ENCODE measurements around the gene ARMH1.
"Not testable (repeated sequence)": the region's sequence is repeated elsewhere in the genome, so short reads cannot be mapped to it uniquely, and the experiment has no call there.

The ARMH1 gene

GRCh38 chr1:44696789-44697345 is 22.4 kb downstream of the ARMH1 start:
- DNase-seq: no peak

DNA sequence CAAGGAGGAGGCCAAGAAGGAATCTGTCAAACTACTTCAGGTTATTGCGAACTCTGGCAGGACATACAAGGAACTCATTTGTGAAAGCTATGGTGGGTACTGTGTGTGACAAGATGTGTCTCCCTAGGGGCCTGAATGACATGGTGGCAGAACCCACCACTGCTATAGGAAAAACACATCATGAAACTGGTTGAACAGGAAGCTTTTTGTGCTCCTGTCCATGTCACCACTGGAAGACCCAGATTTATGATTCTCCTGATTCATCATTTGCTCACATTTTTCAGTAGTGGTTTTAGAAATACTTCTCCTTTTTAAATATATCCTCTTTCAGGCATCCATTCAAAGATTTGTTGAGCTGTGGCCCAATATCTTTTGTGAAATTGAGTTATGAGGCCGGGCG is 23.6 kb downstream of the ARMH1 start:
- no peak for DNase-seq

- not testable (repeated sequence) for DNase-seq
These were observed 24.9 kb downstream of the ARMH1 start for GRCh38 chr1:44699375-44699774.

DNA sequence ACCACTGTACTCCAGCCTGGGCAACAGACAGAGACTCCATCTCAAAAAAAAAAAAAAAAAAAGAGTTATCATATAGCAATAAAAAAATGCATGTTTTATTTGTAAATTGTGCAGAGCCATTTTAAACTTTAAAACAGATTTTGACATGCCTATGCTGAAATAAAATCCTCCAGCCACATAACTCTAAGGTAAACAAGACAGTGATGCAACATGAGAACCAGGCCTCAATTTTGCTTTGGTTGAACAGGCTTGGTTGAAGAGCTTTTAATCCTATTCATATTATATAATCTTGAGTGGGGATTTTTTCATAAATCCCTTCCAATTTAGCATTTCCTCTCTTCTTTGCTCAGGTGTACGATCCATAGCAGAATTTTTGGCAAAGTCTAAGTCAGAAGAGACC is 26.1 kb downstream of the ARMH1 start:
- DNase-seq: peak; percentile 53

GRCh38 chr1:44701141-44701573 is 26.6 kb downstream of the ARMH1 start:
- DNase-seq: peak; percentile 59

DNA sequence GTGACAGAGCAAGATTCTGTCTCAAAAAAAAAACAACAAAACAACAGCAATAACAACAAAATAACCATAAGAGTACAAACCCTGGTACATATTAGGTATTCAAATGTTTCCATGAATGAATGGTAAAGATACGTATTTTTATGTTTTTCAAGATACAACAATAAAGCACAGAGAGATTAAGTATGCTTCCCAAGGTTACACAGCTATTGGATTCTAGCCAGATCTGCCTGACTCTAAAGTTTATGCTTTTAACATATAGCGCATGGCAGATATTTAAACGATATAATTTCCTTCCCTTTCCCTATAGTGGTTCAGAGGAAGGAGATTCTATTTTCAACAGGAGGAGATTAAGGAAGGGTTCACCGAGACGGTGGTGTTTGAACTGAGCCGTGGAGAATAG is 31.0 kb downstream of the ARMH1 start:
- no peak for DNase-seq

DNA sequence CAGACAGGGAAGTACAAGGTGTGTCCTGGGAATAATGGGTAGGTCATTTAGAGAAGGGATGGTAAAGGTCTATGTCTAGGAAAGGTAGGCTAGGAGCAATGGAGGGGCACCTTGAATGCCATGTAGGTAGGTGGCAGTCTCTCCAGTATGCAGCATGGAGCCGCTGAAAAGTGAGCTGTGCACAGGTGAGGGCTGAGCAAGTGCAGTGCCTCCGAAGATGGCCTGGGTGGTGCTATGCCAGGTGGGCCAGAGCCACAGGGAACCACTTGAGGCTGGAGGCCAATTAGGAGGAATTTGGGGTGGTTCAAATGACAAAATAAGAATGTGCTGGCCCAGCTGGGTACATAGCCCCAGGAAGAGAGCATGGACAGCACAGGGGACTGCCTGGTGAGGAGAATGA is 31.4 kb downstream of the ARMH1 start:
- no peak for DNase-seq

DNA sequence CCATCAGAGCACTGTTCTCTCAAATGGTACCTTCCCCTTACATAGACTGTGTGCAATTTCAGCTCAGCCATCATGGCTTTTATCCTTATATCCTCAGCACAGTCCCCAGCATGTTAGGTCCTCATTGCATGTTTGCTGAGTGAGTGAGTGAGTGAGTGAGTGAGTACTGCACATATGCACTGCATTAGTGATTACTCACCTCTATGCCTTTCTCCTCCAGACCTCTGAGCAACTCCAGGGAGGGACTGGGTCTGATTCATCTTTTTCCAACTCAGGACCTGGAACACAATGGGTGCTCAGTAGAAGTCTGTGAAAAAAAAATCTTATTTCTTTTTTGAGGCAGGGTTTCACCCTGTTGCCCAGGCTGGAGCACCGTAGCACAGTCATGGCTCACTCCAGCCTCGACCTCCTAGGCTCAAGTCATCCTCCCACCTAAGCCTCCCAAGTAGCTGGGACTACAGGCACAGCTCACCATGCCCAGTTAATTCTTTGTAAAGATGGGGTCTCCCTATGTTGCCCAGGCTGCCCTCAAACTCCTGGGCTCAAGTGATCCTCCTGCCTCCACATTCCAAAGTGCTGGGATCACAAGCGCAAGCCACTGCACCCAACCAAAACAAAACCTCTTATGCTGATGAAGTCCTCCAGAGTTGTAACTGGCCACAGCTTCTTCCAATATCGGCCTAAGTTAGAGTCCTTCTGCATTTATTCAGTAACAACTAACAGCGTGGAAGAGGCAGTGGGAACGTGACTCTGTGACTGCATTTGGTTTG is 32.8 kb downstream of the ARMH1 start:
- DNase-seq: no peak

GRCh38 chr1:44707959-44708831 is 33.7 kb downstream of the ARMH1 start:
- no peak for DNase-seq

GRCh38 chr1:44713321-44713781 is 38.8 kb downstream of the ARMH1 start:
- peak; percentile 45 for DNase-seq

GRCh38 chr1:44714532-44714931 is 40.0 kb downstream of the ARMH1 start:
- no peak for DNase-seq

DNA sequence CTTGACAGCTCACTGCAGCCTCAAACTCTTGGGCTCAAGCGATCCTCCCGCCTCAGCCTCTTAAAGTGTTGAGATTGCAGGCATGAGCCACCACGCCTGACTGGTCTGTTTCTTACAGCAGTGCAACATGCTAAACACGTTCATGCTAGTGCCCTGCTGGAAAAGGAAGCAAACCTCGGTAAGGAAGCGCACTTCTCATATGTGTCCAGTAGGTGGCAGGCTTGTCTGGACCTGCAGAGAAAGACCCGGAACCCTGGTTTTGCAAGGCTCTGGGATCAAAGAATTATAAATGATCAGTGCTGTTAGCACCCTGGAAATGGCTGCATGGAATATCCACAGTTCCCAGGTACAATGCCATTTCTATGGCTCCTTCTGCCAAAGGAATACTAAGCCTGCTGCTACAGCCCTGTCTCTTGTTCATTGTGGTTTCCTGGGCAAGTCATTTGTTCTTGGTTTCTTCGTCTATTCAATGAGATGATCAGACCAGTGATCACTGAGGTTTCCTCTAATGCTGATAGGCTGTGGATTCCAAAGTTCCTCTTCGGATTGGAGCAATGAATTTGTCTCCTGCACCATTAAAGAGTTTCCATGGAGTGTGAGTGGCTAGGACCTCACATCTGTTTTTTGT is 40.5 kb downstream of the ARMH1 start:
- peak; percentile 43 for DNase-seq

- DNase-seq: no peak
These were observed 42.6 kb downstream of the ARMH1 start for GRCh38 chr1:44717156-44717555.

DNA sequence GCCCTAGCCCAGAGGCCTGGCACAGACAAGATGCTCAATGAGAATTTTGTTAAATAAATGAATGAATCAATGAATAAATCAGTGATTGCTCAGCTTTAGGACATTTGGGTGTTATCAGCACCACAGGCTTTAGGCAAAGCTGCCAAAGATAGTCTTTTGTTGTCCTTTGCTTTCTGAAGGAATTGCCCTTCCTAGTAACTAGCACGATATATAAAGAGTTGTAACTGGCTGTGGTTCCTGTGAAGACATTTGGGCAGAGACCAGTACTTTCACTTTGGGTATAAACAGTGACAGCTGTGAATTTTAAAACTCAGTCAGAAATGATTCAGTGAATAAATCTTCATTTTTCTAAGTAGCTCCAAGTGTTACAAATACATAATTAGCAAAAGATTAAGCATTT is 43.1 kb downstream of the ARMH1 start:
- no peak for DNase-seq

- DNase-seq: no peak
These were observed 43.6 kb downstream of the ARMH1 start for GRCh38 chr1:44718091-44718490.

GRCh38 chr1:44719318-44719717 is 44.8 kb downstream of the ARMH1 start:
- DNase-seq: no peak

GRCh38 chr1:44720281-44720680 is 45.8 kb downstream of the ARMH1 start:
- no peak for DNase-seq

DNA sequence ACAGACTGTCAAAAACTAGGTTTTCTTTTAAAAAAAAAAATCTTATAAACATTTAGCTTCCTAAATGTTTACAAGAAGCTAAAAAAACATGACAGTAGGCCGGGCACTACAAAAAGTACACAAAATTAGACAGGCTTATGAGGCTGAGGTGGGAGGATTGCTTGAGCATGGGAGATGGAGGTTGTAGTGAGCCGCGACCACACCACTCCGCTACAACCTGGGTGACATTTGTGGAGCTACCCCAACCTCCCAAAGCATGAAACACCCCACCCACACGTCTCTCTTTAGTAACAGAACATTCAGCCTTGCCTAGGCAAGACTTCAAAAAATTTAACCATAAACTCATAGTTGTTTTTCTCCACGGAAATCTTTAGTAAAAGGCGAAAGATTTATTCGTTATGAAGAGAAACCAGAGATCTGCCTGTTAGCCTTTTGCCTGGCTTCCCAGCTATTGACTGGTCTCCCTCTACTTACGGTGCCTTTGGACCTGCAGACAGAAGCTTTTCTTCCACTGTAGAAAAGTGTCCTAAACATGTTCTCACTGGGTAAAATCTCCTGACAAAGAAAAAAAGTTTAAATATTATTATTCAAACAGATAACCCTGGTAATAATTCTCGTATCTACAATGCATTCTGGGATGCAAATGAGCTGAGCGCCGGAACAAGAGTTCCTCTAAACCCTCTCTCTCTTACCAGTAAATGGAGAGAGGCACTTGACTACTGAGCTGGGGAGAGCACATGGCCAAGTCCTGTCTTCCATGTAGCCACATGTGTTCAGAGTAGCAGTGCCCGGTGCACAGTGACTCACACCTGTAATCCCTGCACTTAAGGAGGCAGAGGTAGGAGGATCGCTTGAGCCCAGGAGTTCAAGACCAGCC is 47.2 kb downstream of the ARMH1 start:
- DNase-seq: peak; percentile 99

- no peak for DNase-seq
These were observed 48.5 kb downstream of the ARMH1 start for GRCh38 chr1:44723064-44723463.

GRCh38 chr1:44723496-44724295 is 49.2 kb downstream of the ARMH1 start:
- DNase-seq: no peak

DNA sequence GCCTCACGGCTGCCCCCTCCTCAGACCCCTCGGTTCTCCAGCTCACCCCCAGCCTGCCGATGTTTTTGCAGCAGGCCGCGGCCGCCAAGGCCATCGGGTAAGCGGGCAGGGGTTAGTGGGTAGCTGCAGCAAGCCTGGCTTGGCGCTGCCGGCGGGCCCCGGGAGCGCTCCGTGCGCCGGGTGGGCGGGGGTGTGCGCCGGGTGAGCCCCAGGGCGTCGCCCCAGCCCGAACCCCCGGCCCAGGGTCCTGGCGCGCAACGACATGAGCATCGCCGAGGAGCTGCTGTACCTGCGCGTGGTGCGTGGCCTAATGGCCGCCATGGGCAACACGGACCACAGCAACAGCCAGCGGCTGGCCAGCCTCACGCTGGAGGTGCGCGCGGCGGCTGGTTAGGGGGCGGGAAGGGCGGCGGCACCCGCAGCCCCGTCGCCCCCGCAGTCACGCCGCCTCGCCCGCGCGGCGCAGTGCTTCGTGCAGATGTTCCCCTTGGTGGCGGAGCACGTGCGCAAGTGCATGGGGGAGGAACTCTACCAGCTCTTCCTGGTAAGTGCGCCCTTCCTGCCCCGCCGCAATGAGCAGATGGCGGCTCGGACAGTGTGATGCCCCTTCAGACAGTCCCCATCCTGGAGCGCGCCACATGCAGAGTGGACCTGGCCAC is 49.9 kb downstream of the ARMH1 start:
- no peak for DNase-seq

Data from DMS79 (cell line).